ENCODE data around the gene CEP128.

- TF ChIP-seq POLR2A (IDR thresholded peaks at IDR 0.05): no peak
- TF ChIP-seq, protein P1, sequence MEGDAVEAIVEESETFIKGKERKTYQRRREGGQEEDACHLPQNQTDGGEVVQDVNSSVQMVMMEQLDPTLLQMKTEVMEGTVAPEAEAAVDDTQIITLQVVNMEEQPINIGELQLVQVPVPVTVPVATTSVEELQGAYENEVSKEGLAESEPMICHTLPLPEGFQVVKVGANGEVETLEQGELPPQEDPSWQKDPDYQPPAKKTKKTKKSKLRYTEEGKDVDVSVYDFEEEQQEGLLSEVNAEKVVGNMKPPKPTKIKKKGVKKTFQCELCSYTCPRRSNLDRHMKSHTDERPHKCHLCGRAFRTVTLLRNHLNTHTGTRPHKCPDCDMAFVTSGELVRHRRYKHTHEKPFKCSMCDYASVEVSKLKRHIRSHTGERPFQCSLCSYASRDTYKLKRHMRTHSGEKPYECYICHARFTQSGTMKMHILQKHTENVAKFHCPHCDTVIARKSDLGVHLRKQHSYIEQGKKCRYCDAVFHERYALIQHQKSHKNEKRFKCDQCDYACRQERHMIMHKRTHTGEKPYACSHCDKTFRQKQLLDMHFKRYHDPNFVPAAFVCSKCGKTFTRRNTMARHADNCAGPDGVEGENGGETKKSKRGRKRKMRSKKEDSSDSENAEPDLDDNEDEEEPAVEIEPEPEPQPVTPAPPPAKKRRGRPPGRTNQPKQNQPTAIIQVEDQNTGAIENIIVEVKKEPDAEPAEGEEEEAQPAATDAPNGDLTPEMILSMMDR (IDR thresholded peaks at IDR 0.05): no peak
- TF ChIP-seq EP300 (IDR thresholded peaks at IDR 0.05): no peak
Measured at GRCh38 chr14:80805136-80805535, 136.4 kb downstream of the CEP128 start.

Measured in gastroesophageal sphincter (tissue), 3 donors.